HepG2 (cell line): ENCODE results near the gene COPS9. TPM values are rescaled to one million over a fixed set of nuclear protein-coding genes. Genes with fewer than 3 reads are reported as not detected.

ENCODE experiments used
- ATAC-seq: fragments of 200-7000 bp; cut with Tn5 transposase; 3 replicates; pipeline ENCODE4 v1.9.1; 2020; ENCODE audit warnings: mild to moderate bottlenecking, moderate library complexity
- BruUV-seq: library from RNA; stranded (reverse); fragments of 400-500 nt; replicated peaks from 2 replicates; lab custom pipeline; 2021; lab: Mats Ljungman, UMichigan
- CTCF ChIA-PET: fragments of 300-600 bp; formaldehyde crosslinking; extraction: SDS; loops from one replicate; lab custom pipeline; 2021; ENCODE audit warnings: low total read pairs, inconsistent platforms, low intra/inter-chr PET ratio; lab: Yijun Ruan, JAX
- POLR2A ChIA-PET: fragments of 350-600 bp; sonication (Branson Sonifier 250); formaldehyde crosslinking; loops from one replicate; lab custom pipeline; 2020; ENCODE audit warnings: antibody characterized with exemption, inconsistent platforms; lab: Yijun Ruan, JAX
- DNase-seq: peaks from one replicate; pipeline ENCODE4 v3.0.0-alpha.2; 2015; ENCODE audit warnings: low spot score
- FAIRE-seq: peaks from 3 replicates; lab custom pipeline; 2011; peaks lifted over from hg19 to GRCh38; lab: Jason Lieb, UNC
- H2AFZ ChIP-seq: one replicate; pipeline ENCODE4 v1.6.1; 2011; ENCODE audit warnings: low read length, inconsistent platforms
- H3K27ac ChIP-seq: fragments of 300-600 bp; 3 replicates; pipeline ENCODE4 v1.8.0; 2011; ENCODE audit warnings: mixed run types, mild to moderate bottlenecking, mixed read lengths, low read length, inconsistent platforms; ENCODE audit not compliant: insufficient read depth; ENCODE audit errors: extremely low read length
- H3K27me3 ChIP-seq, 2 experiments: fragments of 200-600 bp in 1 of 2; 2 replicates in 1 of 2; 3 replicates in 1 of 2; pipeline versions ENCODE4 v1.6.0 to v1.8.0; 2011; ENCODE audit warnings: low read length in 2 of 2, mild to moderate bottlenecking in 2 of 2, moderate library complexity in 2 of 2, inconsistent platforms in 1 of 2; ENCODE audit not compliant: insufficient read depth in 2 of 2, control insufficient read depth in 1 of 2
- H3K36me3 ChIP-seq, 2 experiments: fragments of 200-600 bp in 1 of 2; replicated peaks in 1 of 2; 2 replicates in 1 of 2; 3 replicates in 1 of 2; pipeline versions ENCODE4 v1.5.1 to v1.8.0; 2011; ENCODE audit warnings: low read length in 2 of 2, inconsistent platforms in 1 of 2; ENCODE audit not compliant: insufficient read depth in 2 of 2, control insufficient read depth in 1 of 2
- H3K4me1 ChIP-seq: 2 replicates; pipeline ENCODE4 v1.5.1; 2012; ENCODE audit warnings: low read length, inconsistent platforms; ENCODE audit not compliant: insufficient read depth
- H3K4me2 ChIP-seq: 2 replicates; pipeline ENCODE4 v1.6.0; 2011; ENCODE audit warnings: low read depth, low read length, inconsistent platforms
- H3K4me3 ChIP-seq, 3 experiments: fragments of 200-600 bp in 1 of 3; sonication (generic), shearing (Covaris generic) in 1 of 3; replicated peaks in 1 of 3; 2 replicates each; pipeline ENCODE4 v1.5.1; 2011 to 2016; ENCODE audit warnings: low read length in 3 of 3, inconsistent platforms in 2 of 3, low read depth in 2 of 3, mild to moderate bottlenecking in 2 of 3, control low read depth in 1 of 3, mixed read lengths in 1 of 3; ENCODE audit not compliant: insufficient read depth in 1 of 3
- H3K79me2 ChIP-seq: one replicate; pipeline ENCODE4 v1.6.1; 2011; ENCODE audit warnings: low read length, inconsistent platforms; ENCODE audit not compliant: insufficient read depth
- H3K9ac ChIP-seq: 2 replicates; pipeline ENCODE4 v1.6.0; 2011; ENCODE audit warnings: mild to moderate bottlenecking, low read depth, low read length, inconsistent platforms; ENCODE audit not compliant: insufficient read depth
- H3K9me3 ChIP-seq: 2 replicates; pipeline ENCODE4 v1.5.1; 2012; ENCODE audit warnings: mild to moderate bottlenecking, low read length
- H4K20me1 ChIP-seq: 2 replicates; pipeline ENCODE4 v1.6.0; 2011; ENCODE audit warnings: inconsistent platforms, mild to moderate bottlenecking, low read length, moderate library complexity; ENCODE audit not compliant: insufficient read depth
- HIC2 ChIP-seq: sonication (generic); formaldehyde crosslinking; IDR thresholded peaks from 2 replicates; pipeline ENCODE4 v1.9.0; 2022; ENCODE audit warnings: low read depth, missing genetic modification reagents
- KDM4B ChIP-seq: sonication (generic); formaldehyde crosslinking; IDR thresholded peaks from 2 replicates; pipeline ENCODE4 v1.4.0; 2020; ENCODE audit warnings: missing genetic modification reagents
- NFYB ChIP-seq: sonication (generic); formaldehyde crosslinking; IDR thresholded peaks from 2 replicates; pipeline ENCODE4 v1.4.0; 2020; ENCODE audit warnings: missing genetic modification reagents
- SIX1 ChIP-seq: sonication (generic); formaldehyde crosslinking; IDR thresholded peaks from 2 replicates; pipeline ENCODE4 v1.4.0; 2020; ENCODE audit warnings: missing genetic modification reagents, borderline replicate concordance
- TERF1 ChIP-seq: sonication (generic); formaldehyde crosslinking; IDR thresholded peaks from 2 replicates; pipeline ENCODE4 v1.8.0; 2022; ENCODE audit warnings: mild to moderate bottlenecking, missing genetic modification reagents, moderate library complexity
- ZBTB2 ChIP-seq: sonication (generic); formaldehyde crosslinking; IDR thresholded peaks from 2 replicates; pipeline ENCODE4 v1.8.0; 2022; ENCODE audit warnings: low read depth, missing genetic modification reagents
- ZFAT ChIP-seq: sonication (generic); formaldehyde crosslinking; conservative IDR thresholded peaks from 2 replicates; pipeline ENCODE4 v1.8.1; 2023; ENCODE audit warnings: missing genetic modification reagents, inconsistent platforms
- ZFP91 ChIP-seq: sonication (generic); formaldehyde crosslinking; IDR thresholded peaks from 2 replicates; pipeline ENCODE4 v1.9.0; 2022; ENCODE audit warnings: missing genetic modification reagents, mild to moderate bottlenecking, borderline replicate concordance
- ZNF18 ChIP-seq: sonication (generic); formaldehyde crosslinking; IDR thresholded peaks from 2 replicates; pipeline ENCODE4 v1.8.0; 2022; ENCODE audit warnings: mild to moderate bottlenecking, missing genetic modification reagents; ENCODE audit not compliant: insufficient replicate concordance
- ZNF296 ChIP-seq: sonication (generic); formaldehyde crosslinking; conservative IDR thresholded peaks from 2 replicates; pipeline ENCODE4 v1.5.0; 2020; ENCODE audit warnings: mild to moderate bottlenecking, missing genetic modification reagents
- ZNF788 ChIP-seq: sonication (generic); formaldehyde crosslinking; IDR thresholded peaks from 2 replicates; pipeline ENCODE4 v1.5.0; 2020; ENCODE audit warnings: mild to moderate bottlenecking, missing genetic modification reagents, borderline replicate concordance
- ZSCAN31 ChIP-seq: sonication (generic); formaldehyde crosslinking; IDR thresholded peaks from 2 replicates; pipeline ENCODE4 v1.5.0; 2020; ENCODE audit warnings: low read depth, mild to moderate bottlenecking, missing genetic modification reagents
- ZXDC ChIP-seq: sonication (generic); formaldehyde crosslinking; IDR thresholded peaks from 2 replicates; pipeline ENCODE4 v1.5.0; 2020; ENCODE audit warnings: mild to moderate bottlenecking, missing genetic modification reagents
- WGBS: methylation state at CpG from one replicate; pipeline ENCODE4 v1.1.6; 2017; ENCODE audit warnings: low lambda C conversion rate; 5-methylcytosine and 5-hydroxymethylcytosine counted together
- in situ Hi-C: cut with HindIII; loops from 2 replicates; pipeline ENCODE4 v1.10.0; 2017; ENCODE audit warnings: low pct_unique_long_range_greater_than_20kb; ENCODE audit not compliant: extremely low pct_ligation_motif_present
- intact Hi-C: fragments of 100-400 bp; cut with micrococcal nuclease; formaldehyde crosslinking; loops from one replicate; pipeline ENCODE4 v1.10.0; 2022; ENCODE audit not compliant: unreplicated experiment
- polyA plus RNA-seq, 8 experiments: library from polyadenylated mRNA; depleted of rRNA in 3 of 8; stranded (reverse) in 7 of 8; unstranded in 1 of 8; fragments of >200 nt; fragmentation: Illumina TruSeq in 4 of 8; extraction: Trizol in 4 of 8; gene quantifications; 2 replicates each; pipeline versions ENCODE4 v1.2.1 to v1.2.3, GENCODE V29; 2011 to 2016; ENCODE audit warnings: low read depth in 4 of 8, missing spikeins in 1 of 8, mixed read lengths in 1 of 8; ENCODE audit not compliant: insufficient read depth in 1 of 8
- total RNA-seq, 5 experiments: library from RNA; depleted of rRNA; stranded (reverse); fragments of >200 nt; fragmentation: Illumina TruSeq; extraction: Trizol; gene quantifications; 2 replicates each; pipeline ENCODE4 v1.2.3, GENCODE V29; 2016; ENCODE audit warnings: low read depth in 1 of 5

Gene COPS9
- total and polyA plus RNA-seq, 2 of the 13 experiments (the other 11 are each of a cell fraction or from before 2014, with no cell fraction given): 180 to 247 TPM

- Histone ChIP-seq H3K36me3 (no peaks in the 10 kb centered on the region), H3K27me3 (peaks cover 3 to 64% of the 10 kb centered on the region in 2 experiments; a peak in 4 of 5 replicates), H3K9ac (no peak overlapping the region), H3K4me1 (no peaks in the 10 kb centered on the region), H3K27ac (no peak overlapping the region), H3K4me2 (no peak overlapping the region), H3K9me3 (no peaks in the 10 kb centered on the region), H3K4me3 (no peak overlapping the region), H2AFZ (no peak overlapping the region), H4K20me1 (no peaks in the 10 kb centered on the region), H3K79me2 (no peaks in the 10 kb centered on the region)
- WGBS: 3% methylated on average over 5 of the region's 5 CpGs
- no peak for ATAC-seq
- DNase-seq: no peak
- CTCF ChIA-PET: no interaction called here
- BruUV-seq: no TSS peak
- intact Hi-C loops: no loop called here
- POLR2A ChIA-PET: no interaction called here
- FAIRE-seq: no peak
- in situ Hi-C loops: no loop called here
- TF ChIP-seq ZSCAN31 (CRISPR knock-in tag): no peak
- TF ChIP-seq KDM4B (CRISPR knock-in tag): no peak
- TF ChIP-seq ZNF788 (CRISPR knock-in tag): no peak
- no peak for TF ChIP-seq ZXDC (CRISPR knock-in tag)
- TF ChIP-seq ZNF296 (CRISPR knock-in tag): no peak
- no peak for TF ChIP-seq NFYB
- TF ChIP-seq ZNF18 (CRISPR knock-in tag): no peak
- no peak for TF ChIP-seq TERF1 (CRISPR knock-in tag)
- TF ChIP-seq HIC2 (CRISPR knock-in tag): no peak
- TF ChIP-seq ZBTB2 (CRISPR knock-in tag): no peak
- no peak for TF ChIP-seq ZFAT (CRISPR knock-in tag)
- no peak for TF ChIP-seq SIX1 (CRISPR knock-in tag)
- no peak for TF ChIP-seq ZFP91 (CRISPR knock-in tag)
Measured at GRCh38 chr2:240166191-240166590, 30.1 kb upstream of the COPS9 start.
